ENCODE measurements around the gene TJP3. TPM values are rescaled to one million over a fixed set of nuclear protein-coding genes. Genes with fewer than 3 reads are reported as not detected.

The TJP3 gene
- total RNA-seq, 1 experiment from 2014 or later: 139 TPM

GRCh38 chr19:3670796-3671679 lies 37.1 kb upstream of the TJP3 start:
- DNase-seq (ENCODE audit: low spot score): no peak

- no peak for DNase-seq (ENCODE audit: low spot score)
These were observed 36.3 kb upstream of the TJP3 start for GRCh38 chr19:3671680-3672574.

GRCh38 chr19:3672575-3672948 lies 35.6 kb upstream of the TJP3 start:
- no peak for DNase-seq (ENCODE audit: low spot score)

GRCh38 chr19:3672993-3673392 lies 35.2 kb upstream of the TJP3 start:
- DNase-seq (ENCODE audit: low spot score): no peak

- no peak for DNase-seq (ENCODE audit: low spot score)
These were observed 34.4 kb upstream of the TJP3 start for GRCh38 chr19:3673506-3674439.

GRCh38 chr19:3674784-3675543 lies 33.2 kb upstream of the TJP3 start:
- DNase-seq (ENCODE audit: low spot score): no peak

GRCh38 chr19:3678188-3678587 lies 30.0 kb upstream of the TJP3 start:
- no peak for DNase-seq (ENCODE audit: low spot score)

- DNase-seq (ENCODE audit: low spot score): no peak
These were observed 29.0 kb upstream of the TJP3 start for GRCh38 chr19:3679138-3679537.

GRCh38 chr19:3679581-3679980 lies 28.6 kb upstream of the TJP3 start:
- DNase-seq (ENCODE audit: low spot score): no peak

GRCh38 chr19:3680939-3681338 lies 27.2 kb upstream of the TJP3 start:
- no peak for DNase-seq (ENCODE audit: low spot score)

- no peak for DNase-seq (ENCODE audit: low spot score)
These were observed 25.9 kb upstream of the TJP3 start for GRCh38 chr19:3682286-3682685.

- no peak for DNase-seq (ENCODE audit: low spot score)
These were observed 25.3 kb upstream of the TJP3 start for GRCh38 chr19:3682741-3683404.

- DNase-seq (ENCODE audit: low spot score): no peak
These were observed 24.7 kb upstream of the TJP3 start for GRCh38 chr19:3683405-3684053.

- DNase-seq (ENCODE audit: low spot score): no peak
These were observed 23.9 kb upstream of the TJP3 start for GRCh38 chr19:3684054-3684816.

- no peak for DNase-seq (ENCODE audit: low spot score)
These were observed 23.3 kb upstream of the TJP3 start for GRCh38 chr19:3684817-3685410.

- no peak for DNase-seq (ENCODE audit: low spot score)
These were observed 20.8 kb upstream of the TJP3 start for GRCh38 chr19:3687393-3687773.

- no peak for DNase-seq (ENCODE audit: low spot score)
These were observed 20.1 kb upstream of the TJP3 start for GRCh38 chr19:3687774-3688706.
